HG03565 (cell line): ENCODE results near the gene KLF17.

Source experiments
- ATAC-seq: cut with Tn5 transposase; IDR thresholded peaks from one replicate; pipeline ENCODE4 v1.9.1; 2021; ENCODE audit warnings: mild to moderate bottlenecking, moderate library complexity; ENCODE audit not compliant: unreplicated experiment

The KLF17 gene

DNA sequence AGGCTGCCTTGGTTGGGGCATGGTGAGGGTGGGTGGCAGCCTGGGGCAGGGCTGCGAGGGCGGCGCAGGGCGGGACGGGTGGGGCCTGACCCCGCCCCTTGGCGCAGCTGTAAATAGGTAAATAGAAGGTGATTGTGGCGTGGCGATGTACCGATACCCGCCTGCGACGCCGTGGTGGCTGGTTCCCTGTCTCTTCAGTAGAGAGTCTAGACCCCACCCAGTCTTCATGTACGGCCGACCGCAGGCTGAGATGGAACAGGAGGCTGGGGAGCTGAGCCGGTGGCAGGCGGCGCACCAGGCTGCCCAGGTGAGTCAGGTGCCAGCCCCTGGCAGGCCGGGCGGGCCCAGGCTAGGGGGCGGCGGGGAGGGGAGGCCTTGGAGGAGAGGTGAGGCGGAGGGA, at the start of gene KLF17:
TSS of gene KLF17 (plus strand) at position 140 of the 400 bp plus-strand sequence. CDS start at position 227, 87 bp downstream.
- no peak for ATAC-seq

DNA sequence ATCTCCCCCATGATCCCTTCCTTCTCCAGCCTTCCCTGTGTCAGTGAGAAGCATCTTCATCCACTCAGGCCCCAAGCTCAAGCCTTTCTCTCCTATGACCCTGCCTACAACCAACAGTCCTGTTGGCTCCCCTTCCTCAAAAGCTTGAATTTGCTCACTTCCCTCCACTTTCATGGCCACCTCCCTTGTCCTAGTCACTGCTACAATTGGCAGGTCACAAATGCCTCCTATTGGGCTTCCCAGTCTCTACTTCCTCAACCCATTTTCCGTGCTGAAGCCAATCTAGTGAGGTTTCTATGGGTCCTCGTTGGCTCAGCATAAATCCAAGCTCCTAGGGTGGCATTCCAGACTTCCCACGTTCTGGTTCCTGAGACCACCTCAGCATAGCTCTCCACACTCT, 47.2 kb upstream of the KLF17 start:
- no peak for ATAC-seq

DNA sequence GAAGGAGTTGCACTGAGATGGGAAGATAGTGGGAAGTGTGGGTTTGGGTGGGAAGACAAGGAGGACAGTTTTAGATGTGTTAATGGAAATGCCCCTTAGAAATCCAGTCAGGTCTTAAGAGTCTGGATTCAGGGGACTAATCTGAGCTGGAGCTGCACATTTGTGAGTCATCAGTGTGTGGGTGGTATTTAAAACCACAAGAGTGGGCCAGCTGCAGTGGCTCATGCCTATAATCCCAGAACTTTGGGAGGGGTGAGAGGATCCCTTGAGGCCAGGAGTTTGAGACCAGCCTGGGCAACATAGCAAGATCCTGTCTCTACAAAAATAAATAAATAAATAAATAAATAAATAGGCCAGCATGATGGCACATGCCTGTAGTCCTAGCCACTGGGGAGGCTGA, 46.4 kb upstream of the KLF17 start:
- no peak for ATAC-seq

DNA sequence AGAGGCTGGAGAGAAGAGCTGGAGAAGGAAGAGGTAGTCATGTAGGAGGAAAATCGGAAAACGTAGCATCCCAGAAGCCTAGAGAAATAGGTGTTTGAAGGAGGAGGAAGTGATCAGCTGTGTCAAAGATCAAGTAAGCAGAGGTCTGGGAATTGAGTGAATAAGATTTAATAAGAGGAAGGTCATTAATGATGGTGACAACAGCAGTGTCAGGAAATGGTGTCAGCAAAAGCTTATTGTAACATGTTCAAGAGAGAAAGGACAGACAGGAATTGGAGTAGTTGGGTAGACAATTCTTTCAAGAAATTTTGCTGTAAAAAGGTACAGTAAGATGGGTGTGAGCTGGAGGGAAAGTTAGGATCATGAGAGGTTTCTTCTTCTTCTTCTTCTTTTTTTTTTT, 45.8 kb upstream of the KLF17 start:
- ATAC-seq: no peak

DNA sequence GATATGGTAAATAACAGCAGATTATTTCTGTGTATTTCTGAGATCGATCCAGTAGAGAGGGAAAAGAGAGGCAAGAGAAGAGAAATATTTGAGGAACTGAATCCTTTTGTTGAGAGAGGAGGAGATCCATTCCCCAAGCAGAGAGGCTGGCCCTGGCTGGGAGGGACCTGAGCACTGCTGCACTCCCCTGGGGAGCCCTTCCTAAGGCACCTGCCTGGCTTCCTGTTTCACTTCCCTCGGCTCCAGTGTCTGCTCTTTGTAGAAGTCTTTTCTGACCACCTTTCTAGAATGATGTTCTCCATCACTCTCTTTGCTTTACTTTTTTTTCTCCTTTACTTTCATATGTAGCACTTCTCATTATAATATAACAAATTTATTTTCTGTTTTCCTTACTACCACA, 45.1 kb upstream of the KLF17 start:
- ATAC-seq: no peak

DNA sequence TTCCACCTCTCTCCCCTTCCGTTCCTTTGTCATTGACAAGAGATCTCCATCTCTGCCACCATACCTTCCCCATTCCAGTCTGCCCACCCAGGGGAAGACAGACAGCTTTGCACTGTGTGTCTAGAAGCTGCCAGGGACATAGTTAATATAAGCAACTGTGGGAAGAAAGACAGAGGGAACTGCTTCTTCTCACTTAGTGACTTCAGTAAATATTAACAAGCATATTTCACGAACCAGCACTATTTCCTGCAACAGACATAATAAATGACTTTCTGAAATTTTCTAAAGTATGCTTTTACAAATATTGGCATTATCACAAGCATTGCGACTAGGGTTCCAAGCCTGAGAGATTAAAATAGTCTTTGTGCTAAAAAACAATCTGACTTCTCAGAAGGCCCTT, 44.2 kb upstream of the KLF17 start:
- ATAC-seq: no peak

DNA sequence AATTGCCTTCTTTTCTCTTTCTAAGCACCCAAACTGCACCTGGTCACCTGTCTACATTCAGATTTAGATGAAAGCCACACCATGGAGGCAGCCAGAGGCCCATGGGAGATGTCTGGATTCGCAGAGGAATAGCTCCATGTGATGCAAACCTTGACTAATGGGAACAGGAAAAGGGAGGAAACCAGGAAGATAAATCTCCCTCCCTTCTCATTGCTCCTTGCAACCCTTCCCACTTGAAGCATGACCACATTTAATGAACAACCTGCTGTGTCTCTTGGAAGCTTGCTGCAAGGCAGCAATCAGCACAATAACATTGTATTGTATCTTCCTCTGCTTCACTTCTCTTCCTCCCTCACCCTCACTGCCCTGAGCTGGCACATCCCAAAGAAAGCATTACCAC, 42.6 kb upstream of the KLF17 start:
- no peak for ATAC-seq

GRCh38 chr1:44077421-44077820, 41.2 kb upstream of the KLF17 start:
- no peak for ATAC-seq

- no peak for ATAC-seq
Measured at GRCh38 chr1:44078104-44078503, 40.5 kb upstream of the KLF17 start.

DNA sequence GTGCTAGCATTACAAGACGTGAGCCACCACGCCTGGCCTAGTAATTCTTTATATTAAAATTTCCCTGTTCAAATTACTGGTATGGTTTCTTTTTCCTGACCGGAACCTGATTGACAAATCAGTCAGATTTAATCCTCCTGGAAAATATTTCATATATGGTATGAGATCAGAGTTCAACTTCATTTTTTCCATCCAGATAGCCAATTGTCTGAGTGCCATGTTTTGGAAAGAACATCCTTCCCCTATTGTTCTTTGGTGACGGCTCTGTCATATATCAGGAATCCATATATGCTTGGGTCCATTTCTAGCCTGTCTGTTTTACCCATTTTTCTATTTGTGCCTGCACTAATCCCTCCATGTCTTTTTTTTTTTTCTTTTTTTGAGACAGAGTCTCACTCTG, 39.1 kb upstream of the KLF17 start:
- no peak for ATAC-seq

- no peak for ATAC-seq
Measured at GRCh38 chr1:44084998-44085675, 33.5 kb upstream of the KLF17 start.

DNA sequence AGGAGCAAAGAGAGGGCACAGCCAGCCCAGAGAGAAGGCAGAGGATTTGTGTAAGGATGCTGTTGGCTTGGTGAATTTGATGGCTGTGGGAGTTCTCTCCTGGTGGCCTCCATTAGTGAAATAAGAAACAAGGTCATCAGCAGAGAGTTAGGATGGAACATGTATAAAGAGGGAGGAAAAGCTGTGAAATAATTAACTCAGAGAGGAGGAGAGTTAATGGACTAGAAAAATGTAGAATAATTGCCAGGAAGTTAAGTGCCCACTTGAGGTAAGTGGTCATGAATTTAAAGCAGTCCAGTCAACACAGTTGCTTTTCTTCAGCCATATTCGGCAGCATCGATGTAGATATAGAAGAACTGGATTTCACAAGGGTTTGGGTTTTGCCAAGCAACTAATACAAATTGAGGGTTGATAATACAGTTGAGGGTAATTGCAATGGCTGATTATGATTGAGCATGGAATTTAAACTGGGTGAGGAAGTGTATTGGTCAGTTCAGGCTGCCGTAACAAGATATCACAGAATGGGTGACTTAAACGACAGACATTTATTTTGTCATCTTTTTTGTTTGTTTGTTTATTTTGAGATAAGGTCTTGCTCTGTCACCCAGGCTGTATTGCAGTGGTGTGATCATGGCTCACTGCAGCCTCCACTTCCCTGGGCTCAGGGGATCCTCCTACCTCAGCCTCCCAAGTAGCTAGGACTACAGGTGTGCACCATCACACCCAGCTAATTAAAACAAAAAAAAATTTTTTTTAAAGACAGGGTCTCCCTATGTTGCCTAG, 31.7 kb upstream of the KLF17 start:
- ATAC-seq: no peak

DNA sequence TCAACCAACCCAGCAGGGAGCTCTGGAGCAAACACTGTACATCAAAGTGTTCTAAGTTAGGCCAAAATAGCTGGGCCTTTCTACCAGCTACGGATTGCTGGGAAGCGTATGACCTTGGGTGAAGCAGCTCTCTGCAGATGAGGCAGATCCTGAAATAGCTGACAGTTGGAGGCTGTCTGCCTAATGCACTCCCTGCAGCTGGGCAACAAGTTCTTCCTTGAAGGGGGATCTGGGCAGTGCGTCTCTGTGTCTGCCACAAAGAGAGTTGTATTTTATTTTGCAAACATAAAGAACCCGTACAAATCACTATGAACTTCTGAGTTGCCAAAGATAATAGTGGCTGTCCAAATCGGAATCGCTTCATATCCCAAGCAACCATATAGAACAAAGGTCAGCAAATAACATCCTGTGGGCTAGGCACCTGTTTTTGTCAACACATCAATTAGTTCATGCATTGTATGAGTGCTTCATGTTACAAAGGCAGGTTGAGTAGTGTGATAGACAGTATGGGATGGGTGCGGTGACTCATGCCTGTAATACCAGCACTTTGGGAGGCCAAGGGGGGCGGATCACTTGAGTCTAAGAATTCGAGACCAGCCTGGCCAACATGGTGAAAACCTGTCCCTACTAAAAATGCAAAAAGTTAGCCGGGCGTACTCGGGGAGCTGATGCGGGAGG, 29.1 kb upstream of the KLF17 start:
- no peak for ATAC-seq

- no peak for ATAC-seq
Measured at GRCh38 chr1:44090429-44091252, 28.0 kb upstream of the KLF17 start.

GRCh38 chr1:44094047-44094446, 24.6 kb upstream of the KLF17 start:
- ATAC-seq: no peak

GRCh38 chr1:44100183-44100868, 18.3 kb upstream of the KLF17 start:
- no peak for ATAC-seq

GRCh38 chr1:44101328-44101727, 17.3 kb upstream of the KLF17 start:
- ATAC-seq: no peak

DNA sequence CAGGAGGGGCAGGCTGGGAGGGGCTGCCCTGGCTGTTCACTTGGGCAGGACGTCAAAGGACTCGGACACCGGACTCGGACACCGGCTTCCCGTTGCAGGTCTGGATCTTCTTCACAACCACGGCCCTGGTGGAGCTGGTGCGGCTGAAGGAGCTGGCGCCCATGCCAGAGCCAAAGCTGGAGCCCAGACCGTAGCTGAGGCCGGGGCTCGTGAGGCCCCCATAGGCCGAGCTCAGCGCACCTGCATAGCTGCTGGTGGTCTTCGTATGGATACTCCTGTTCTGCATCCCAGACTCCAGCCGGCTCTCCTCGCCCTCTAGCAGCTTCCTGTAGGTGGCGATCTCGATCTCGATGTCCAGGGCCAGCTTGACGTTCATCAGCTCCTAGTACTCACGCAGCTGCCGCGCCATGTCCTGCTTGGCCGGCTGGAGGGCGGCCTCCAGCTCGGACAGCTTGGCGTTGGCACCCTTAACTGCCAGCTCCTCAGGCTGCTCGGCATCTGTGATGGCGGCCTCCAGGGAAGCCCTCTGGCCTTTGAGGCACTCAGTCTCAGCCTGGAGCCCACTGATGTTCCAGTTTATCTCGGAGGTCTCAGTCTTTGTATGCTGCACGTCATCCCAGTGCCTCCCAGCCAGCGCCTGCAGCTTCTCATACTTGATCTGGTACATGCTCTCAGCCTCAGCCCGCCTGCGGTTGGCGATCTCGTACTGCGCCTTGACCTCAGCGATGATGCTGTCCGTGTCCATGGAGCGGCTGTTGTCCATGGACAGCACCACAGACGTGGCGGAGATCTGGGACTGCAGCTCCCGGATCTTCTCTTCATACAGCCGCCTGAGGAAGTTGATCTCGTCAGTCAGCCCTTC, 15.1 kb upstream of the KLF17 start:
- no peak for ATAC-seq

DNA sequence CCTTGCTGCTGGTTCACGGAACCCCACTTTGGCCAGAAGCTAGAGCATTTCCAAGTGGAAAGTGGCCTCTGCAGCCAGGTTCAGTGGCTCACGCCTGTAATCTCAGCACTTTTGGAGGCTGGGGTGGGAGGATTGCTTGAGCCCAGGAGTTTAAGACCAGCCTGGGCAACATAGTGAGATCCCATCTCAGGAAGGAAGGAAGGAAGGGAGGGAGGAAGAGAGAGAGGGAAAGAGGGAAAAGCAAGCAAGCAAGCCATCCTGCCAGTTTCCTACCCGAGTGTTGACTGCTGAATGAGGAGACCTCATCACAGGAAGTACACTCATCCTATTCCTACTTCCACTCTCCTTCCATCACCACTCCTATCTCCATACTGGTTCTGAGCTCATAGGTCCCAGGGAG, 12.8 kb upstream of the KLF17 start:
- ATAC-seq: no peak

- no peak for ATAC-seq
Measured at GRCh38 chr1:44108241-44108640, 10.4 kb upstream of the KLF17 start.
